ENCODE data around the gene RBM25.
A peak's percentile ranks its signal among the peaks of the same experiment; 100 is the strongest.
"Not testable (repeated sequence)": the region's sequence is repeated elsewhere in the genome, so short reads cannot be mapped to it uniquely, and the experiment has no call there.

RBM25 gene

GRCh38 chr14:73105050-73105449, 46.7 kb downstream of the RBM25 start:
- DNase-seq, result no peak

GRCh38 chr14:73105727-73106126, 47.4 kb downstream of the RBM25 start:
- no peak for DNase-seq

- DNase-seq, result no peak
These were observed 57.8 kb downstream of the RBM25 start for GRCh38 chr14:73116079-73116665.

- no peak for DNase-seq
These were observed 66.0 kb downstream of the RBM25 start for GRCh38 chr14:73124180-73124894.

- DNase-seq, result no peak
These were observed 66.8 kb downstream of the RBM25 start for GRCh38 chr14:73125169-73125588.

- DNase-seq, result no peak
These were observed 67.4 kb downstream of the RBM25 start for GRCh38 chr14:73125746-73126145.

- no peak for DNase-seq
These were observed 75.5 kb downstream of the RBM25 start for GRCh38 chr14:73133795-73134194.

GRCh38 chr14:73136085-73136386, 77.7 kb downstream of the RBM25 start:
- DNase-seq, result no peak

GRCh38 chr14:73136387-73137225, 78.3 kb downstream of the RBM25 start, which contains the start of gene PSEN1:
Gene PSEN1 (plus strand): TSS chr14:73136507. CDS start chr14:73148020, 11,513 bp downstream.
- peak; percentile 98 for DNase-seq

- no peak for DNase-seq
These were observed 82.5 kb downstream of the RBM25 start for GRCh38 chr14:73140811-73141323.

- no peak for DNase-seq
These were observed 83.9 kb downstream of the RBM25 start for GRCh38 chr14:73142216-73142615.

- DNase-seq, result no peak
These were observed 84.7 kb downstream of the RBM25 start for GRCh38 chr14:73143003-73143402.

- no peak for DNase-seq
These were observed 85.3 kb downstream of the RBM25 start for GRCh38 chr14:73143617-73144016.

GRCh38 chr14:73145371-73145770, 87.0 kb downstream of the RBM25 start:
- DNase-seq, result no peak

- no peak for DNase-seq
These were observed 87.8 kb downstream of the RBM25 start for GRCh38 chr14:73146111-73146510.

GRCh38 chr14:73149753-73150152, 91.4 kb downstream of the RBM25 start:
- no peak for DNase-seq

GRCh38 chr14:73153272-73153671, 94.9 kb downstream of the RBM25 start:
- no peak for DNase-seq

- DNase-seq, result no peak
These were observed 103.9 kb downstream of the RBM25 start for GRCh38 chr14:73162251-73162650.

- DNase-seq, result no peak
These were observed 108.1 kb downstream of the RBM25 start for GRCh38 chr14:73166399-73166798.

- DNase-seq, result no peak
These were observed 109.4 kb downstream of the RBM25 start for GRCh38 chr14:73167727-73168126.

GRCh38 chr14:73168274-73168673, 109.9 kb downstream of the RBM25 start:
- no peak for DNase-seq

GRCh38 chr14:73168691-73169090, 110.4 kb downstream of the RBM25 start:
- DNase-seq, result no peak

- DNase-seq, result not testable (repeated sequence)
These were observed 111.5 kb downstream of the RBM25 start for GRCh38 chr14:73169855-73170254.

- no peak for DNase-seq
These were observed 112.4 kb downstream of the RBM25 start for GRCh38 chr14:73170686-73171085.

All from CD4-positive, alpha-beta T cell treated with Interleukin-6 for 4 hours (primary cell).